ENCODE results near the gene CGB7. TPM values are rescaled to one million over a fixed set of nuclear protein-coding genes. Genes with fewer than 3 reads are reported as not detected.
"Not testable (repeated sequence)": the region's sequence is repeated elsewhere in the genome, so short reads cannot be mapped to it uniquely, and the experiment has no call there.

Gene CGB7
- total and polyA plus RNA-seq, 2 of the 13 experiments (the other 11 are each of a cell fraction or from before 2014, with no cell fraction given): 0.07 TPM; not detected in 1

- intact Hi-C loops (cut with micrococcal nuclease; ENCODE audit: unreplicated experiment) (no loop called here), in situ Hi-C loops (cut with HindIII; ENCODE audit: extremely low pct_ligation_motif_present, low pct_unique_long_range_greater_than_20kb) (no loop called here)
- H3K36me3 ChIP-seq (replicated peaks in 1 of 2; ENCODE audit: control insufficient read depth in 1 of 2, insufficient read depth in 2 of 2, low read length in 2 of 2): no peaks in the 10 kb centered on the region
- ChIA-PET POLR2A (no interaction called here), CTCF (ENCODE audit: low intra/inter-chr PET ratio, low total read pairs) (no interaction called here)
- no peak overlapping the region for H3K9ac ChIP-seq (ENCODE audit: insufficient read depth, low read depth, low read length)
- H3K27me3 ChIP-seq (ENCODE audit: control insufficient read depth in 1 of 2, insufficient read depth in 2 of 2, low read length in 2 of 2): peaks cover 1 to 5% of the 10 kb centered on the region in 2 experiments; a peak in 2 of 5 replicates
- TF ChIP-seq RBM39 (IDR thresholded peaks at IDR 0.05; ENCODE audit: low read depth, low read length, poor library complexity, severe bottlenecking) (no peak), ZNF552 (CRISPR knock-in tag; IDR thresholded peaks at IDR 0.05; ENCODE audit: borderline replicate concordance) (no peak), GLI4 (CRISPR knock-in tag; IDR thresholded peaks at IDR 0.05; ENCODE audit: borderline replicate concordance) (no peak), CEBPG (CRISPR knock-in tag; IDR thresholded peaks at IDR 0.05) (no peak), ZNF766 (CRISPR knock-in tag; IDR thresholded peaks at IDR 0.05; ENCODE audit: borderline replicate concordance) (no peak), KDM5A (IDR thresholded peaks at IDR 0.05; ENCODE audit: borderline replicate concordance, low read length) (no peak), MIXL1 (CRISPR knock-in tag; IDR thresholded peaks at IDR 0.05) (no peak), RNF2 (conservative IDR thresholded peaks at IDR 0.05; ENCODE audit: low read depth) (no peak), JUNB (CRISPR knock-in tag; IDR thresholded peaks at IDR 0.05; ENCODE audit: borderline replicate concordance) (no peak), ZNF740 (CRISPR knock-in tag; IDR thresholded peaks at IDR 0.05) (no peak), ZNF205 (CRISPR knock-in tag; IDR thresholded peaks at IDR 0.05) (no peak), ZNF432 (CRISPR knock-in tag; IDR thresholded peaks at IDR 0.05; ENCODE audit: borderline replicate concordance) (no peak), PHF20 (CRISPR knock-in tag; IDR thresholded peaks at IDR 0.05) (no peak), MYNN (CRISPR knock-in tag; IDR thresholded peaks at IDR 0.05; ENCODE audit: low read depth) (no peak)
- H2AFZ ChIP-seq (ENCODE audit: low read length): no peak overlapping the region
- H3K4me3 ChIP-seq (replicated peaks in 1 of 3; ENCODE audit: insufficient read depth in 1 of 3, low read depth in 2 of 3, low read length in 3 of 3): no peak overlapping the region
- no peaks in the 10 kb centered on the region for H3K9me3 ChIP-seq (ENCODE audit: low read length)
- BruUV-seq (replicated peaks): no TSS peak
- no peak overlapping the region for H3K4me2 ChIP-seq (ENCODE audit: low read depth, low read length)
- H3K27ac ChIP-seq (ENCODE audit: extremely low read length, insufficient read depth, low read length): no peak overlapping the region
- WGBS (ENCODE audit: low lambda C conversion rate): 4% methylated on average over 10 of the region's 17 CpGs
- H3K4me1 ChIP-seq (ENCODE audit: insufficient read depth, low read length): no peaks in the 10 kb centered on the region
- no peak for DNase-seq (ENCODE audit: low spot score)
- ATAC-seq: no peak
- H3K79me2 ChIP-seq (ENCODE audit: insufficient read depth, low read length): no peaks in the 10 kb centered on the region
- no peaks in the 10 kb centered on the region for H4K20me1 ChIP-seq (ENCODE audit: insufficient read depth, low read length)
- FAIRE-seq: no peak
These were observed 15.4 kb downstream of the CGB7 start for GRCh38 chr19:49042177-49042576.

- H3K36me3 ChIP-seq (replicated peaks in 1 of 2; ENCODE audit: control insufficient read depth in 1 of 2, insufficient read depth in 2 of 2, low read length in 2 of 2); BruUV-seq (replicated peaks); H3K79me2 ChIP-seq (ENCODE audit: insufficient read depth, low read length); H3K4me2 ChIP-seq (ENCODE audit: low read depth, low read length); H3K9me3 ChIP-seq (ENCODE audit: low read length); H3K4me3 ChIP-seq (replicated peaks in 1 of 3; ENCODE audit: insufficient read depth in 1 of 3, low read depth in 2 of 3, low read length in 3 of 3); H3K27me3 ChIP-seq (ENCODE audit: control insufficient read depth in 1 of 2, insufficient read depth in 2 of 2, low read length in 2 of 2); intact Hi-C loops (cut with micrococcal nuclease; ENCODE audit: unreplicated experiment); ATAC-seq; H3K4me1 ChIP-seq (ENCODE audit: insufficient read depth, low read length); POLR2A ChIA-PET; H2AFZ ChIP-seq (ENCODE audit: low read length); FAIRE-seq; H4K20me1 ChIP-seq (ENCODE audit: insufficient read depth, low read length); H3K9ac ChIP-seq (ENCODE audit: insufficient read depth, low read depth, low read length); in situ Hi-C loops (cut with HindIII; ENCODE audit: extremely low pct_ligation_motif_present, low pct_unique_long_range_greater_than_20kb); CTCF ChIA-PET (ENCODE audit: low intra/inter-chr PET ratio, low total read pairs); DNase-seq (ENCODE audit: low spot score); H3K27ac ChIP-seq (ENCODE audit: extremely low read length, insufficient read depth, low read length): not testable (repeated sequence)
- 23% methylated on average over 4 of the region's 9 CpGs for WGBS (ENCODE audit: low lambda C conversion rate)
These were observed 17.8 kb downstream of the CGB7 start for GRCh38 chr19:49039736-49040135.
